Neural progenitor cell (in vitro differentiated cells): ENCODE results near the gene ABCA7. TPM values are rescaled to one million over a fixed set of nuclear protein-coding genes. Genes with fewer than 3 reads are reported as not detected.

ENCODE experiments used
- DNase-seq: peaks from one replicate; pipeline ENCODE4 v3.0.0-alpha.2; 2016; ENCODE audit warnings: low spot score
- H2AFZ ChIP-seq: fragments of 200-600 bp; sonication (generic); replicated peaks from 2 replicates; pipeline ENCODE4 v1.6.1; 2016; ENCODE audit warnings: antibody characterized with exemption
- H3F3A ChIP-seq: fragments of 200-600 bp; sonication (generic); 2 replicates; pipeline ENCODE4 v1.6.1; 2016; ENCODE audit warnings: antibody characterized with exemption, low read depth
- H3K27ac ChIP-seq: fragments of 200-600 bp; sonication (generic); 2 replicates; pipeline ENCODE4 v1.5.1; 2016; ENCODE audit warnings: mild to moderate bottlenecking
- H3K27me3 ChIP-seq: fragments of 200-600 bp; sonication (generic); 2 replicates; pipeline ENCODE4 v1.6.1; 2016; ENCODE audit warnings: mild to moderate bottlenecking, moderate library complexity
- H3K36me3 ChIP-seq: fragments of 200-600 bp; sonication (generic); 2 replicates; pipeline ENCODE4 v1.5.1; 2016
- H3K4me1 ChIP-seq: fragments of 200-600 bp; sonication (generic); 2 replicates; pipeline ENCODE4 v1.6.1; 2016; ENCODE audit warnings: mixed run types
- H3K4me2 ChIP-seq: fragments of 200-600 bp; sonication (generic); 2 replicates; pipeline ENCODE4 v1.6.1; 2016
- H3K4me3 ChIP-seq: fragments of 200-600 bp; sonication (generic); 2 replicates; pipeline ENCODE4 v1.5.1; 2016
- H3K79me2 ChIP-seq: fragments of 200-600 bp; sonication (generic); 2 replicates; pipeline ENCODE4 v1.6.1; 2016; ENCODE audit warnings: low read depth
- H3K9ac ChIP-seq: fragments of 200-600 bp; sonication (generic); 2 replicates; pipeline ENCODE4 v1.6.1; 2016
- H3K9me3 ChIP-seq: fragments of 200-600 bp; sonication (generic); 2 replicates; pipeline ENCODE4 v1.5.1; 2016; ENCODE audit warnings: low read depth
- H4K20me1 ChIP-seq: fragments of 200-600 bp; sonication (generic); 2 replicates; pipeline ENCODE4 v1.6.1; 2016; ENCODE audit warnings: low read depth
- H3K27ac Mint-ChIP-seq: 3 replicates; pipeline ENCODE4 v1.8.0; 2021; ENCODE audit warnings: mixed read lengths
- H3K27me3 Mint-ChIP-seq: 2 replicates; pipeline ENCODE4 v1.8.0; 2022; ENCODE audit warnings: low read depth, mild to moderate bottlenecking, inconsistent platforms, moderate library complexity, mixed read lengths; ENCODE audit not compliant: insufficient read depth
- H3K36me3 Mint-ChIP-seq: 3 replicates; pipeline ENCODE4 v1.8.0; 2021; ENCODE audit warnings: mixed read lengths
- H3K4me1 Mint-ChIP-seq: 3 replicates; pipeline ENCODE4 v1.8.0; 2021; ENCODE audit warnings: mixed read lengths
- H3K4me3 Mint-ChIP-seq: 3 replicates; pipeline ENCODE4 v1.8.0; 2021; ENCODE audit warnings: mild to moderate bottlenecking, moderate library complexity, mixed read lengths
- H3K9me3 Mint-ChIP-seq: 3 replicates; pipeline ENCODE4 v1.8.0; 2020; ENCODE audit warnings: mixed read lengths
- EZH2 ChIP-seq: fragments of 200-600 bp; sonication (generic); IDR thresholded peaks from 2 replicates; pipeline ENCODE4 v1.6.1; 2017; ENCODE audit warnings: antibody characterized with exemption, mild to moderate bottlenecking, moderate library complexity
- EZH2phosphoT487 ChIP-seq: fragments of 200-600 bp; sonication (generic); IDR thresholded peaks from 2 replicates; pipeline ENCODE4 v1.6.1; 2017; ENCODE audit warnings: antibody characterized with exemption
- total RNA-seq: library from RNA; depleted of rRNA; stranded (reverse); fragments of >200 nt; gene quantifications from 2 replicates; pipeline ENCODE4 v1.2.3, GENCODE V29; 2015; ENCODE audit warnings: low replicate concordance
- TF ChIP-seq, protein P1 (sequence below): fragments of 200-600 bp; sonication (generic); IDR thresholded peaks from 2 replicates; pipeline ENCODE4 v1.5.1; 2017; ENCODE audit warnings: antibody characterized with exemption, mild to moderate bottlenecking

Gene ABCA7
- total RNA-seq, 1 donor from 2014 or later, result 1.4 TPM

DNA sequence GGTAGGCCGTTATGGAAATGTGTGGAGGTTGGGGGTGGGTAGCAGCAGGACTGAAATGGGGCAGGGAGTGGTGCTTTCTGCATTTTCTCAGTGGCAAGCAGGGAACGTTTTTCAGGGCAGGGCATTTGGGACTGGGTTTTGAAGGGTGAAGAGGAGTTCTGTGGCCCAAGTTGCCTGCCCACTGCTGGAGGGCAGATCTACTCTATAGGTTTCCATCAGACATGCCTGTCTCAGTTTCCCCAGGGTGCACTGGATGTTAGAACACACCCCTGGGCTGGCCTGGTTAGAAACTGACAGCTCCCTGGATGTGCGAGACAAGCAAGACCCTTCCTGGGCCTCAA is 40.6 kb upstream of the ABCA7 start:
- H3K27ac ChIP-seq, result no peak overlapping the region
- H3K4me3 Mint-ChIP-seq, result peak overlapping the region; percentile 80

DNA sequence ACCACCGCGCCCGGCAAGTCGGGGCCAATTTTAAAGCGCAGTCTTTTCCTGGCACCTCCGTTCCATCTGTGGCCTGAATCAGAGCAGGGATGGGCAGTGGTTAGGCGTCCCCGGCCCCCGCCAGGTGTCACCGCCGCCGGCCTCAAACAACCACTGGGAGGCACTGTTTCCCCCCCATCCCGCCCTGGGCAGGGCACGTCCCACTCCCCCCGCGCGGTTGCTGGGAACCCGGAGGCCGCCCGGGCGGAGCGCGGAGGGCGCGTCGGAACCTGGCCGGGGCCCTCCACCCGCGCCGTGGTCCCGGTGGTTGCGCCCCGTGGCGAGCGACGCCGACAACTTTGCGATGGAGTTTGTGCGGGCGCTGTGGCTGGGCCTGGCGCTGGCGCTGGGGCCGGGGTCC is 39.8 kb upstream of the ABCA7 start, which contains the start of gene GRIN3B:
TSS of gene GRIN3B (plus strand) at position 325 of the 400 bp plus-strand sequence. CDS start at position 344, 19 bp downstream.
- Mint-ChIP-seq H3K27me3 (peaks cover 38% of the 10 kb centered on the region), H3K9me3 (peaks cover 3% of the 10 kb centered on the region), H3K4me3 (peak within 1 kb of the TSS; percentile 81), H3K27ac (no peak within 1 kb of the TSS), H3K4me1 (peaks cover 12% of the 10 kb centered on the region), H3K36me3 (no peaks in the 10 kb centered on the region)
- Histone ChIP-seq H3K4me3 (peak within 1 kb of the TSS; percentile 73), H2AFZ (no peak within 1 kb of the TSS), H3K4me1 (peaks cover 7% of the 10 kb centered on the region), H3K9ac (no peak within 1 kb of the TSS), H3K36me3 (no peaks in the 10 kb centered on the region), H3K27me3 (peaks cover 70% of the 10 kb centered on the region), H3K27ac (no peak within 1 kb of the TSS), H3K79me2 (no peaks in the 10 kb centered on the region), H3K9me3 (no peaks in the 10 kb centered on the region), H3F3A (peaks cover 6% of the 10 kb centered on the region), H3K4me2 (peak within 1 kb of the TSS; percentile 94), H4K20me1 (peaks cover 8% of the 10 kb centered on the region)
- peak; percentile 62 for TF ChIP-seq EZH2phosphoT487
- TF ChIP-seq, protein P1, sequence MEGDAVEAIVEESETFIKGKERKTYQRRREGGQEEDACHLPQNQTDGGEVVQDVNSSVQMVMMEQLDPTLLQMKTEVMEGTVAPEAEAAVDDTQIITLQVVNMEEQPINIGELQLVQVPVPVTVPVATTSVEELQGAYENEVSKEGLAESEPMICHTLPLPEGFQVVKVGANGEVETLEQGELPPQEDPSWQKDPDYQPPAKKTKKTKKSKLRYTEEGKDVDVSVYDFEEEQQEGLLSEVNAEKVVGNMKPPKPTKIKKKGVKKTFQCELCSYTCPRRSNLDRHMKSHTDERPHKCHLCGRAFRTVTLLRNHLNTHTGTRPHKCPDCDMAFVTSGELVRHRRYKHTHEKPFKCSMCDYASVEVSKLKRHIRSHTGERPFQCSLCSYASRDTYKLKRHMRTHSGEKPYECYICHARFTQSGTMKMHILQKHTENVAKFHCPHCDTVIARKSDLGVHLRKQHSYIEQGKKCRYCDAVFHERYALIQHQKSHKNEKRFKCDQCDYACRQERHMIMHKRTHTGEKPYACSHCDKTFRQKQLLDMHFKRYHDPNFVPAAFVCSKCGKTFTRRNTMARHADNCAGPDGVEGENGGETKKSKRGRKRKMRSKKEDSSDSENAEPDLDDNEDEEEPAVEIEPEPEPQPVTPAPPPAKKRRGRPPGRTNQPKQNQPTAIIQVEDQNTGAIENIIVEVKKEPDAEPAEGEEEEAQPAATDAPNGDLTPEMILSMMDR, result peak; percentile 78
- TF ChIP-seq EZH2, result peak; percentile 37
- peak; percentile 90 for DNase-seq

More for the DNA sequence above, 40.6 kb upstream of the ABCA7 start:
- Mint-ChIP-seq H3K36me3 (no peaks in the 10 kb centered on the region), H3K27ac (no peak overlapping the region), H3K4me1 (peaks cover 12% of the 10 kb centered on the region), H3K9me3 (peaks cover 3% of the 10 kb centered on the region), H3K27me3 (peaks cover 40% of the 10 kb centered on the region)
- DNase-seq, result no peak
- Histone ChIP-seq H2AFZ (no peak overlapping the region), H3F3A (peaks cover 6% of the 10 kb centered on the region), H3K79me2 (no peaks in the 10 kb centered on the region), H3K27me3 (peaks cover 71% of the 10 kb centered on the region), H3K9me3 (no peaks in the 10 kb centered on the region), H4K20me1 (peaks cover 12% of the 10 kb centered on the region), H3K4me2 (no peak overlapping the region), H3K36me3 (no peaks in the 10 kb centered on the region), H3K9ac (no peak overlapping the region), H3K4me3 (no peak overlapping the region), H3K4me1 (peaks cover 7% of the 10 kb centered on the region)
- TF ChIP-seq, protein P1, result no peak
- TF ChIP-seq EZH2 (no peak), EZH2phosphoT487 (no peak)

DNA sequence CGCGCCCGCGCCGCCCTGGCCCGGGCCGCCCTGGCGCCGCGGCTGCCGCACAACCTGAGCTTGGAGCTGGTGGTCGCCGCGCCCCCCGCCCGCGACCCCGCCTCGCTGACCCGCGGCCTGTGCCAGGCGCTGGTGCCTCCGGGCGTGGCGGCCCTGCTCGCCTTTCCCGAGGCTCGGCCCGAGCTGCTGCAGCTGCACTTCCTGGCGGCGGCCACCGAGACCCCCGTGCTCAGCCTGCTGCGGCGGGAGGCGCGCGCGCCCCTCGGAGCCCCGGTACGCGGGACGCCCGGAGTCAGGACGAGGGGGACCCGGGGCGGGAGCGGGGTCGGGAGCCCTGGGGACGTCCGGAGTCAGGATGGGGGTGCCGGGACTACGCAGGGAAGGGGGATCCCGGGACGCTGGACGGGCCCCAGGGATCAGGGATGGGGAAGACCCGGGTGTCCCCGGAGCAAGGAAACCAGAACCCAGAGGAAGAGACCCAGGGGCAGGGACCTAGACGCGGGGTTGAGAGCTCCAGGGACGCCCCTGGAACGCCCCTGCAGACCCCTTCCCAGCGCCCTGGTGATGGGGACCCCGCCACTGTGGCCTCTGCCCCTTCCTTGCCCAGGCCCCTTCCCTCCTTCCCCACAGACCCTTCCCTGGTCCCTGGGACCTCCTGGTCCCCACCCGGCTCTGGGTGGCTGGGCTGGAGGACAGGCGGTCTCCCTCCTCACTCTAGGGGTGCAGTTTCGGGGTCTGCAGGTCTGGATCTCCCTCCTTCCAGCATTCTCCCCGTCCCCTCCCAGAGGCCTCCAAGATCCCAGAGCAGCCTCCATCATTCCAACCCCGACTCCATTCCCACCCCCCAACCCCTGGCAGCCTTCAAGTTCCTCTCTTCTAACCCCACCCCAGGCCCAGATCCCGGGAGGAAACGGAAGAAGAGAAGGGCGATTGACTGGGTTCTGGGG is 39.0 kb upstream of the ABCA7 start:
- Histone ChIP-seq H3K27ac (no peak overlapping the region), H4K20me1 (peaks cover 6% of the 10 kb centered on the region), H3K4me3 (peak overlapping the region; percentile 73), H2AFZ (no peak overlapping the region), H3K36me3 (no peaks in the 10 kb centered on the region), H3K27me3 (peaks cover 62% of the 10 kb centered on the region), H3K4me1 (peaks cover 7% of the 10 kb centered on the region), H3K9me3 (no peaks in the 10 kb centered on the region), H3K79me2 (no peaks in the 10 kb centered on the region), H3K9ac (no peak overlapping the region), H3F3A (peaks cover 6% of the 10 kb centered on the region), H3K4me2 (peak overlapping the region; percentile 94)
- Mint-ChIP-seq H3K27me3 (peaks cover 38% of the 10 kb centered on the region), H3K9me3 (peaks cover 3% of the 10 kb centered on the region), H3K4me3 (peak overlapping the region; percentile 81), H3K27ac (no peak overlapping the region), H3K36me3 (no peaks in the 10 kb centered on the region), H3K4me1 (peaks cover 12% of the 10 kb centered on the region)
- TF ChIP-seq EZH2 (peak; percentile 39), EZH2phosphoT487 (no peak)
- TF ChIP-seq, protein P1, result no peak
- DNase-seq, result peak; percentile 58
